ENCODE data around the gene ST3GAL4. TPM values are rescaled to one million over a fixed set of nuclear protein-coding genes. Genes with fewer than 3 reads are reported as not detected.
"Not testable (repeated sequence)": the region's sequence is repeated elsewhere in the genome, so short reads cannot be mapped to it uniquely, and the experiment has no call there.

Gene ST3GAL4
- total RNA-seq, 1 experiment from 2014 or later = 13.1 TPM

GRCh38 chr11:126346586-126346940, 8.9 kb upstream of the ST3GAL4 start (continued):
- TF ChIP-seq ZFX (IDR thresholded peaks at IDR 0.05) (no peak), EZH2 (IDR thresholded peaks at IDR 0.05) (no peak), ELF1 (IDR thresholded peaks at IDR 0.05; ENCODE audit: borderline replicate concordance, low read depth) (no peak), ZBTB33 (IDR thresholded peaks at IDR 0.05; ENCODE audit: extremely low read depth, insufficient replicate concordance, low read length) (no peak), YY1 (IDR thresholded peaks at IDR 0.05; ENCODE audit: extremely low read depth, insufficient replicate concordance, low read depth, low read length) (no peak)

GRCh38 chr11:126346946-126347345, 8.5 kb upstream of the ST3GAL4 start:
- H3K9ac ChIP-seq (ENCODE audit: low read length); DNase-seq (ENCODE audit: low read depth, low spot score); ATAC-seq; H3K27ac ChIP-seq (ENCODE audit: low read depth, low read length); H3K9me2 ChIP-seq (ENCODE audit: insufficient read depth); intact Hi-C loops (cut with micrococcal nuclease); H3K4me2 ChIP-seq (ENCODE audit: low read length); CTCF ChIA-PET; POLR2A ChIA-PET; H3K4me3 ChIP-seq (replicated peaks in 1 of 2; ENCODE audit: low read depth in 1 of 2, low read length in 2 of 2); H3K9me3 ChIP-seq (ENCODE audit: control insufficient read depth in 1 of 2, insufficient read depth in 1 of 2, low read depth in 1 of 2, low read length in 2 of 2); RAD21 ChIA-PET (ENCODE audit: low non-redundant PET in 1 of 2, low total read pairs in 2 of 2, uncharacterized antibody in 2 of 2, unreplicated experiment in 2 of 2); H3K27me3 ChIP-seq (ENCODE audit: insufficient read depth, low read length); H4K20me1 ChIP-seq (ENCODE audit: insufficient read depth); H3K36me3 ChIP-seq (ENCODE audit: control insufficient read depth in 1 of 2, insufficient read depth in 2 of 2, low read length in 2 of 2); BruUV-seq (replicated peaks); H2AFZ ChIP-seq (ENCODE audit: low read depth, low read length, poor library complexity, severe bottlenecking): not testable (repeated sequence)
- Histone ChIP-seq H3K79me2 (ENCODE audit: insufficient read depth, low read length) (peaks cover 21% of the 10 kb centered on the region; the same call in 1 of the 2 replicates), H3K4me1 (ENCODE audit: control insufficient read depth in 1 of 2, insufficient read depth in 2 of 2, low read length in 2 of 2) (peaks cover 9 to 24% of the 10 kb centered on the region in 2 experiments)

Measured in HCT116 (cell line).